Measurements from ENCODE around the gene FAM107B.

The FAM107B gene

GRCh38 chr10:14587540-14588083 lies 187.1 kb downstream of the FAM107B start:
- peaks cover 20% of the 10 kb centered on the region for H3K36me3 ChIP-seq (ENCODE audit: control insufficient read depth, insufficient read depth, low read length)
- peak overlapping the region; percentile 50 for H3K27ac ChIP-seq (ENCODE audit: low read depth, low read length, severe bottlenecking)
- H3K9me3 ChIP-seq (ENCODE audit: control insufficient read depth, low read length) = no peaks in the 10 kb centered on the region
- peaks cover 34% of the 10 kb centered on the region for H3K4me1 ChIP-seq (ENCODE audit: control insufficient read depth, insufficient read depth, low read length, poor library complexity, severe bottlenecking)
- WGBS, 2 experiments (ENCODE audit: insufficient coverage in 2 of 2) = 84 to 86% methylated on average over 1 to 5 of the region's 6 CpGs
- H3K4me3 ChIP-seq (ENCODE audit: extremely low read depth, insufficient read depth, low read length, poor library complexity, severe bottlenecking) = no peak overlapping the region

- WGBS, 2 experiments (ENCODE audit: insufficient coverage in 2 of 2) = 79% methylated on average over 3 of the region's 6 CpGs; no CpG with 5 or more reads in 1 of the 2 experiments
- Histone ChIP-seq H3K27ac (ENCODE audit: low read depth, low read length, severe bottlenecking) (no peak overlapping the region), H3K4me1 (ENCODE audit: control insufficient read depth, insufficient read depth, low read length, poor library complexity, severe bottlenecking) (peaks cover 34% of the 10 kb centered on the region), H3K36me3 (ENCODE audit: control insufficient read depth, insufficient read depth, low read length) (peaks cover 19% of the 10 kb centered on the region), H3K9me3 (ENCODE audit: control insufficient read depth, low read length) (no peaks in the 10 kb centered on the region), H3K4me3 (ENCODE audit: extremely low read depth, insufficient read depth, low read length, poor library complexity, severe bottlenecking) (no peak overlapping the region)
Observed at GRCh38 chr10:14586901-14587300, 187.8 kb downstream of the FAM107B start.

DNA sequence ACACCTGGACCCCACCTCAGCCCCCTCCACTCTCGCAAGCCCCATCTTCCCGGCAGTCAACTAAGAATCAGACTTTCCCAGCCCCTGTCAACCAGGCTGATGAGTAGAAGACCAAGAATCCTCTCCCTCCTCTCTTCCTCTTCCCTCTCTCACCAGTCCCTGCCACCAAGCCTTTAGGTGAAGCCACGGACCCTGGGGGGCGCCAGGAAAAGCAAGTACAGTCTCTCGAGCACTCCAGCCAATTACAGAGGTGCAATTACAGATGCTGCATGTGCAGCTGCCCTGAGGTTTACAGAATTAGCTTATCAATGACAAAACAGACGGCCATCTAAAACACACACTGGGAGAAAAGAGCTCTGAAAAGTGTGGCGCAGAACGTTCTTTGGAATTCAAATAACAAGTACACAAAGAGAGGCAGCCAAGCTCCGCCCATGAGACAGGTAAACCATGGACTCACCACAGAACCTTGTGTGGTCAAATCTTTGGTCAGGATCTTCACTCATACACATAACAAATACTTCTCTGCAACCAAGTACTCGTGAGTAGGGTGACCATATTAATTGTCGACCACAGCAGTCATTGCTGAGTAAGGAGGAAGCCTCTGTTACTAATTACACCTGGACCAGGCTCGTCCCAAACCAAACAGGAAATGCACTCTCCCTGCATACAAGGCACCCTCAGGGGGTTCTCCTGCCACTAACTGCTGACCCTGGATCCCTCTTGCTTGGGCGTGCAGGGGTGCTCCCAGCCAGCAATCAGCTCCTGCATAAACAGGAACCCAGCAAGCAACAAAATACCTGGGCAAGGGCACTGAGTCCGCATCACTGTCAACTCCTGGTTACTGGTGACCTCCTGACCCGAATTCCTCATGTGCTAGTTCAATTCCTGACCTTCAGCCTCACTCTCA lies 189.2 kb downstream of the FAM107B start:
- H3K27ac ChIP-seq (ENCODE audit: low read depth, low read length, severe bottlenecking) = no peak overlapping the region
- no peak overlapping the region for H3K4me3 ChIP-seq (ENCODE audit: extremely low read depth, insufficient read depth, low read length, poor library complexity, severe bottlenecking)
- peaks cover 34% of the 10 kb centered on the region for H3K4me1 ChIP-seq (ENCODE audit: control insufficient read depth, insufficient read depth, low read length, poor library complexity, severe bottlenecking)
- H3K9me3 ChIP-seq (ENCODE audit: control insufficient read depth, low read length) = no peaks in the 10 kb centered on the region
- WGBS, 2 experiments (ENCODE audit: insufficient coverage in 2 of 2) = 87% methylated on average over 12 to 13 of the region's 15 CpGs
- peaks cover 18% of the 10 kb centered on the region for H3K36me3 ChIP-seq (ENCODE audit: control insufficient read depth, insufficient read depth, low read length)

- 92 to 100% methylated on average over 2 of the region's 3 CpGs for WGBS, 2 experiments (ENCODE audit: insufficient coverage in 2 of 2)
- H3K36me3 ChIP-seq (ENCODE audit: control insufficient read depth, insufficient read depth, low read length) = peaks cover 15% of the 10 kb centered on the region
- H3K27ac ChIP-seq (ENCODE audit: low read depth, low read length, severe bottlenecking) = no peak overlapping the region
- H3K9me3 ChIP-seq (ENCODE audit: control insufficient read depth, low read length) = no peaks in the 10 kb centered on the region
- peaks cover 32% of the 10 kb centered on the region for H3K4me1 ChIP-seq (ENCODE audit: control insufficient read depth, insufficient read depth, low read length, poor library complexity, severe bottlenecking)
- no peak overlapping the region for H3K4me3 ChIP-seq (ENCODE audit: extremely low read depth, insufficient read depth, low read length, poor library complexity, severe bottlenecking)
Observed at GRCh38 chr10:14584661-14585060, 190.0 kb downstream of the FAM107B start.

DNA sequence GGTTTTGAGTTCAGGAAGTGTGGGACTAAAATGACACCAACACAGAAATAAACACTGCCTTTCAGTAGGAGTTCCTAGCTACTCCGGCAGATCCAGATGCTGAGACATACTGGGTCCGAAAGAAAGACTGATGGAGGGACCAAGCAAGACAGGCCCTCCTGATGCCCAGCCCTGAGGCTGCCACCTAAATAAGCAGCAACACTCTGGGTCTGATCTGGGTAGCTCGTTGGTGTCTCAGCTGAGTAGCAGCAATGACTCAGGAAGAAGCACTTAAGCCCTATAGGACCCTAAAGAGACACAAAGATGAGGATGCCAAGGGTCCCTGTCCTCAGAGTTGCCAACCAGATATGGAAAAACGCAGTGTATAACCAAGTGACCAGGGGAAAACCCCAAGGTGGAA lies 190.7 kb downstream of the FAM107B start:
- Histone ChIP-seq H3K4me1 (ENCODE audit: control insufficient read depth, insufficient read depth, low read length, poor library complexity, severe bottlenecking) (peaks cover 32% of the 10 kb centered on the region), H3K4me3 (ENCODE audit: extremely low read depth, insufficient read depth, low read length, poor library complexity, severe bottlenecking) (no peak overlapping the region), H3K9me3 (ENCODE audit: control insufficient read depth, low read length) (no peaks in the 10 kb centered on the region), H3K27ac (ENCODE audit: low read depth, low read length, severe bottlenecking) (no peak overlapping the region), H3K36me3 (ENCODE audit: control insufficient read depth, insufficient read depth, low read length) (peaks cover 15% of the 10 kb centered on the region)
- 87 to 88% methylated on average over 4 of the region's 4 CpGs for WGBS, 2 experiments (ENCODE audit: insufficient coverage in 2 of 2)

- Histone ChIP-seq H3K4me1 (ENCODE audit: control insufficient read depth, insufficient read depth, low read length, poor library complexity, severe bottlenecking) (peaks cover 29% of the 10 kb centered on the region), H3K4me3 (ENCODE audit: extremely low read depth, insufficient read depth, low read length, poor library complexity, severe bottlenecking) (no peak overlapping the region), H3K27ac (ENCODE audit: low read depth, low read length, severe bottlenecking) (no peak overlapping the region), H3K36me3 (ENCODE audit: control insufficient read depth, insufficient read depth, low read length) (peaks cover 16% of the 10 kb centered on the region), H3K9me3 (ENCODE audit: control insufficient read depth, low read length) (no peaks in the 10 kb centered on the region)
- WGBS, 2 experiments (ENCODE audit: insufficient coverage in 2 of 2) = 90 to 96% methylated on average over 7 of the region's 11 CpGs
Observed at GRCh38 chr10:14583252-14583651, 191.4 kb downstream of the FAM107B start.

DNA sequence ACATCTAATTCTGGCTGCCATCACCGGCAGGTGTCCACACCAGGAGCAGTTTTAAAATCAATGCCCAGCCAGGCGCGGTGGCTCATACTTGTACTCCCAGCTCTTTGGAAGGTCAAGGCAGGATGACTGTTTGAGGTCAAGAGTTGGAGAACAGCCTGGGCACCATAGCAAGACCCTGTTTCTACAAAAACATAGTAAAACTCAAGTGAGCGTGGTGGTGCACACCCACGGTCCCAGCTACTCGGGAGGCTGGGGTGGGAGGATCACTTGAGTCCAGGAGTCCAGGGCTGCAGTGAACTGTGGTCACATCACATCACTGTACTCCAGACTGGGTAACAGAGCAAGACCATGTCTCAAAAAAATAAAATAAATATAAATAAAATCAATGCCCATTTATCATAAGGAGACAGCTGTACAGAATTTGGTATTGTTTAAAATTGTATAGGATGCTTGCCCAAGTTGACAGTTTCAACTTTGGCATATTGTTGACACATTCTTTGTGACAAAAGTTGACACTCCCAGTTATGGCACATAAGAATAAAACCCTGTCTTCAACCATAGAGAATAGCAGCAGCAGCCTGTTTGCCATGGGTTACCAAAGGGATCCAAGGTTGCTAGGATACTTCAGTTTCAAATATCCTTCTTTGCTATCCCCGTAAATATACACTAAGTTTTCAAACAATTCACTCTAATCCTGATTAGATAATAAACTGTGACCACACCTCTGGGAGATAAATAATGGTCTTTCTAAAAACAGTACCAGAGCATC lies 193.0 kb downstream of the FAM107B start:
- H3K4me1 ChIP-seq (ENCODE audit: control insufficient read depth, insufficient read depth, low read length, poor library complexity, severe bottlenecking) = peaks cover 19% of the 10 kb centered on the region
- H3K4me3 ChIP-seq (ENCODE audit: extremely low read depth, insufficient read depth, low read length, poor library complexity, severe bottlenecking) = no peak overlapping the region
- peaks cover 27% of the 10 kb centered on the region for H3K36me3 ChIP-seq (ENCODE audit: control insufficient read depth, insufficient read depth, low read length)
- no peaks in the 10 kb centered on the region for H3K9me3 ChIP-seq (ENCODE audit: control insufficient read depth, low read length)
- no peak overlapping the region for H3K27ac ChIP-seq (ENCODE audit: low read depth, low read length, severe bottlenecking)
- WGBS, 2 experiments (ENCODE audit: insufficient coverage in 2 of 2) = 75 to 88% methylated on average over 4 of the region's 7 CpGs

GRCh38 chr10:14580671-14581332 lies 193.9 kb downstream of the FAM107B start:
- peaks cover 23% of the 10 kb centered on the region for H3K36me3 ChIP-seq (ENCODE audit: control insufficient read depth, insufficient read depth, low read length)
- no peak overlapping the region for H3K27ac ChIP-seq (ENCODE audit: low read depth, low read length, severe bottlenecking)
- no peaks in the 10 kb centered on the region for H3K9me3 ChIP-seq (ENCODE audit: control insufficient read depth, low read length)
- H3K4me3 ChIP-seq (ENCODE audit: extremely low read depth, insufficient read depth, low read length, poor library complexity, severe bottlenecking) = no peak overlapping the region
- H3K4me1 ChIP-seq (ENCODE audit: control insufficient read depth, insufficient read depth, low read length, poor library complexity, severe bottlenecking) = peaks cover 9% of the 10 kb centered on the region
- 92 to 93% methylated on average over 11 to 13 of the region's 13 CpGs for WGBS, 2 experiments (ENCODE audit: insufficient coverage in 2 of 2)

GRCh38 chr10:14579405-14579804 lies 195.3 kb downstream of the FAM107B start:
- Histone ChIP-seq H3K36me3 (ENCODE audit: control insufficient read depth, insufficient read depth, low read length) (peaks cover 23% of the 10 kb centered on the region), H3K9me3 (ENCODE audit: control insufficient read depth, low read length) (no peaks in the 10 kb centered on the region), H3K27ac (ENCODE audit: low read depth, low read length, severe bottlenecking) (no peak overlapping the region), H3K4me3 (ENCODE audit: extremely low read depth, insufficient read depth, low read length, poor library complexity, severe bottlenecking) (no peak overlapping the region), H3K4me1 (ENCODE audit: control insufficient read depth, insufficient read depth, low read length, poor library complexity, severe bottlenecking) (peaks cover 2% of the 10 kb centered on the region)
- 78% methylated on average over 1 of the region's 1 CpG; no CpG with 5 or more reads in 1 of the 2 experiments for WGBS, 2 experiments (ENCODE audit: insufficient coverage in 2 of 2)

All from mesodermal cell (in vitro differentiated cells).